Dendritic cell treated with granulocyte-macrophage colony-stimulating factor and Interleukin-4, amounts not matched to agents 40 ng/mL and 50 ng/mL, for 4 days (primary cell): Measurements from ENCODE around the gene THADA.
"Not testable (repeated sequence)": the region's sequence is repeated elsewhere in the genome, so short reads cannot be mapped to it uniquely, and the experiment has no call there.

Experiments
- H3K27ac Mint-ChIP-seq: one replicate; pipeline ENCODE4 v1.8.0; 2022; ENCODE audit warnings: mild to moderate bottlenecking, mixed read lengths
- H3K27me3 Mint-ChIP-seq: one replicate; pipeline ENCODE4 v1.8.0; 2022; ENCODE audit warnings: mild to moderate bottlenecking, mixed read lengths
- H3K36me3 Mint-ChIP-seq: one replicate; pipeline ENCODE4 v1.8.0; 2022; ENCODE audit warnings: low read depth, mixed read lengths
- H3K4me1 Mint-ChIP-seq: one replicate; pipeline ENCODE4 v1.8.0; 2022; ENCODE audit warnings: low read depth, mixed read lengths
- H3K4me3 Mint-ChIP-seq: one replicate; pipeline ENCODE4 v1.8.0; 2022; ENCODE audit warnings: mild to moderate bottlenecking, moderate library complexity, mixed read lengths
- H3K9me3 Mint-ChIP-seq: one replicate; pipeline ENCODE4 v1.8.0; 2022; ENCODE audit warnings: mixed read lengths
- intact Hi-C: fragments of 100-400 bp; cut with micrococcal nuclease; formaldehyde crosslinking; loops from one replicate; pipeline ENCODE4 v1.15.0; 2022

The THADA gene

DNA sequence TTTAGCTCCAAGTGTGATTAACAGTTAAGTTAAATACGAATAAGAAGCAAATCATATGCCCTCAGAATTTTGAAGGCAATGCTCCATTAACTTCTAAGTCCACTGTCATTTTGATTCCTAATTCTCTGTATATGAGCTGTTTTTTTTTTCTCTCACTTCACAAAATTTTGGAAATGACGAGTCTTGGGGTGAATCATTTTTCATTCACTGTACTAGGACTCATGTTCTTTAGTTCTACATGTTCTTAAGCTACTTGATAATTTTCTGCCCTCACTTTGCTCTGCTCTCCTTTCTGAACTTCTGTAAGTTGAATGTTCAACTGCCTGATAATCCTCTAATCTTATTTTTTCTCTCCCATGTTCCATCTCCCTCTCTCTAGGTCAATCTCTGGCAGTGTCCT is 141.0 kb downstream of the THADA start:
- intact Hi-C loops: loop anchor here (5.0 kb wide), 1 partner anchor 47 kb away; no protein-coding TSS in a partner anchor
- Mint-ChIP-seq H3K27me3 (no peaks in the 10 kb centered on the region), H3K4me1 (peaks cover 62% of the 10 kb centered on the region), H3K9me3 (no peaks in the 10 kb centered on the region), H3K4me3 (no peak overlapping the region), H3K36me3 (peaks cover 5% of the 10 kb centered on the region), H3K27ac (peak overlapping the region; percentile 35)

DNA sequence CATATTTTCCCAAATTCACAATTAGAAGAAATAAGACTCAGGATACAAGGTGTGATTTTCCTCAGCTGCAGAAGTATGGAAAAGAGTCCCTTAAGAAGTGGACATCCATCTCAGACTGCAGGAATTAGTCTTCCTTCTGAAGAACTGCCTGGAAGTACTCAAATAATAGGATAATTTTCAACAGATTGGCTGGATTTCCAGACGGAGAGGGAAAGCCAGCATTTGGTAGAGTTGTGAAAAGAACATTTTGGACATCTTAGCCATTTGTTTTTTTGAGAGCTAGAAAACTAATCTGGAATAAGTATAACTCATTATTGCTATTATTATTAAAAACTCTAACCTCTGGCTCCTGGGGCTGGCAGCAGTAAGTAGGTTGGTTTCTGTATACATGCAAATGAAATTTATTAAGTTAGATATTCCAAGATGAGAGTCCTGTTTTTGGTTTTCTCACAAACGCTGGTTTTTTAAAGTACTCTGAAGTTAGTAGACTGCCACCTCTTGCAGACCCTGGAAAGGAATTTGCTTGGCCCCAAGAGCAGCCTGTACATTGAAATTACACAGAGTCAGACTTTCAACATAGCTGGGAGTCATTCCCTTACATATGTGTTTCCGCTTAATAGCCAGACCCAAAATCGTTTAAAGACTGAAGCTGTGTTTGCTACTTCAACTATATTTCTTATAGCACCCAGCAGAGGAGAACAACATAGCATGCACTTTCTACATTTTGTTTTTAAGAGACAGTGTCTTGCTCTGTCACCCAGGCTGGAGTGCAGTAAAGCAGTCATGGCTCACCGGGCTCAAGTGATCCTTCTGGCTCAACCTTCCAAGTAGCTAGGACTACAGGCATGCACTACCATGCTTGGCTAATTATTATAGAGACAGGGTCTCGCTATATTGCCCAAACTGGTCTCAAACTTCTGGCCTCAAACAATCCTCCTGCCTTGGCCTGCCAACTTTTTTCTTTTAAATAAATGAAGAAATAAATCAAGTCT is 142.4 kb downstream of the THADA start:
- Mint-ChIP-seq H3K4me3 (no peak overlapping the region), H3K9me3 (no peaks in the 10 kb centered on the region), H3K36me3 (peaks cover 9% of the 10 kb centered on the region), H3K27ac (no peak overlapping the region), H3K27me3 (no peaks in the 10 kb centered on the region), H3K4me1 (peaks cover 64% of the 10 kb centered on the region)
- intact Hi-C loops: no loop called here

DNA sequence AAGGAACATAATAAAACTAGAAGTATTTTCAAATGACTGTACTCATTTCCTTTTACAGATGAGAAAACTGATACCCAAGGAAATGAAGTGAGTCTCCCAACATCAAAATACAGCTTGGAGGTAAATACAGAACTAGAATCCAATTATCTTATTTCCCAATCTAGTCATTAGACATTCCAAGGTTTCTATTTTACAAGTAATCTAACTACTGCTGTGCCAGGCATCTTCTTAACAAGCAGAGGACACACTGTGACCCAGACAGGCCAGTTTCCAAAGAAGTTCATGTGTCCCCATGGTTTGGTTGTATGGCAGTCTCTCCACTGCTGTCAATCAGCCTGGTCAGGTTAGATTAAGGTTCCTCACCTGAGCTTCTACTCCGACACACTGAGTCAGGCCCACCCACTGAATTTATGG is 143.5 kb downstream of the THADA start:
- Mint-ChIP-seq H3K4me1 (peaks cover 60% of the 10 kb centered on the region), H3K36me3 (peaks cover 12% of the 10 kb centered on the region), H3K27me3 (no peaks in the 10 kb centered on the region), H3K9me3 (no peaks in the 10 kb centered on the region), H3K27ac (no peak overlapping the region), H3K4me3 (no peak overlapping the region)
- intact Hi-C loops: no loop called here

DNA sequence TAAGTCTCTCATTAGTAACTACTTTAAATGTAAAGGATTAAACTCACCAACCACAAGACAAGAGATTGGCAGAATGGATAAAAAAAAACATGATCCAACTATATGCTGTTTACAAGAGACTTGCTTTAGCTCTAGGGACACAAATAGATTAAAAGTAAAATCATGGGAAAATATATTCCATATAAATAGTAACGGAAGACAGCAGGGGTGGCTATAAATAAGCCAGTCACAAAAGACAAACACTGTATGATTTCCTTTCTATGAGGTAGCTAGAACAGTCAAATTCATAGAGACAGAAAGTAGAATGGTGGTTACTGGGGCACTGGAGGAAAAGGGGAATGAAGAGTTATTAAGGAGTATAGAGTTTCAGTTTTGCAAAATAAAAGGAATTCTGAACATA is 145.2 kb downstream of the THADA start:
- Mint-ChIP-seq H3K9me3 (no peaks in the 10 kb centered on the region), H3K27ac (no peak overlapping the region), H3K36me3 (peaks cover 24% of the 10 kb centered on the region), H3K4me1 (peaks cover 58% of the 10 kb centered on the region), H3K4me3 (no peak overlapping the region), H3K27me3 (no peaks in the 10 kb centered on the region)
- intact Hi-C loops: no loop called here

DNA sequence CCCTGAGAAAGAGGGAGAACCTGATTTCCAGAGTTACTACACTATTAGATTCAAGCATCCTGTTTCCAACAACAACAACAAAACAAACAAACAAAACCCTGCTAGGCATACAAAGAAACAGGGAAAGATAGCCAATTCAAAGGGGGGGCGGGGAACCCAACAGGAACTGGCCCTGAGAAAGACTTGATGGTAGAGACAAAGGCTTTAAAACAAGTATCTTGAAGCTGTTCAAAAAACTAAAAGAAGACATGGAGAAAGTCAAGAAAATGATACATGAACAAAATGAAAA is 147.1 kb downstream of the THADA start:
- no peaks in the 10 kb centered on the region for H3K9me3 Mint-ChIP-seq
- no peaks in the 10 kb centered on the region for H3K27me3 Mint-ChIP-seq
- H3K27ac Mint-ChIP-seq: peak overlapping the region; percentile 37
- peaks cover 19% of the 10 kb centered on the region for H3K36me3 Mint-ChIP-seq
- intact Hi-C loops: no loop called here
- H3K4me1 Mint-ChIP-seq: peaks cover 55% of the 10 kb centered on the region
- no peak overlapping the region for H3K4me3 Mint-ChIP-seq

DNA sequence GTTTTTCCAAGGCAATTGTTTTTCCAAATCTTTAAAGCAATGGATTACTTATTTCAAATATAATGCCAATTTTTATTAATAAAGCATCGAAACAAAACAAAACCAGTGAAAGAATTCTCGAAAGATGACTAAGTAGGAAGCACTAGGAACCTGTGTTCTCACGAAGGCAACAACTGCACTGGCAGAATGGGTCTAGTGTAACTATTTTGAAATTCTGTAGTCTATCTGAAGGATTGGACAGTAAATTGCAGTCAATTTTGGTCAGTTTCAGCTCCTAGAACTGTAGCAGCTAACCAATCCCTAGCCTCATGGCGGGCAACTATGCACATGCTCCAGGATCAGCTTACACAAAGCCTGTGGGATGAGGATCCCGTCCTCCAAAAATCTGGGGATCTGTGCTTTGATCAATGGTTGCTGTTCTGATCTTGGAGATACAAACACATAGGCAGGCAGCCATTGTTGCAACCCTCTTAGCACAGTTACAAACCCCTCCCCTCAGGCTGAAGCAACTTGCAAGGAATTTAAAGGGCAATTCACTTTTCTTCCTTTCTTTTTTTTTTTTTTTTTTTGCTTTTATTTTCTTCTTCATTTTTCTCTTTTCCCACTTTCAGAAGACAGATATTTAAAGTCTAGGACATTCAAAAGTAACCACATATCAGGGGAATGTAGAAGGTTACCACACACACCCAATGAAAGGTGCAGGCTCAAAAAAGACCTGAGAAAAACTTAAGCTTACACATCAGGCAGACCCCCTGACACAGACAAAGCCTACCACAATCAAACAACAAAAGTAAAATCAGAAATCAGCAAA is 147.6 kb downstream of the THADA start:
- intact Hi-C loops: no loop called here
- Mint-ChIP-seq H3K27ac (peak overlapping the region; percentile 37), H3K27me3 (no peaks in the 10 kb centered on the region), H3K9me3 (no peaks in the 10 kb centered on the region), H3K4me1 (peaks cover 60% of the 10 kb centered on the region), H3K4me3 (no peak overlapping the region), H3K36me3 (peaks cover 19% of the 10 kb centered on the region)

DNA sequence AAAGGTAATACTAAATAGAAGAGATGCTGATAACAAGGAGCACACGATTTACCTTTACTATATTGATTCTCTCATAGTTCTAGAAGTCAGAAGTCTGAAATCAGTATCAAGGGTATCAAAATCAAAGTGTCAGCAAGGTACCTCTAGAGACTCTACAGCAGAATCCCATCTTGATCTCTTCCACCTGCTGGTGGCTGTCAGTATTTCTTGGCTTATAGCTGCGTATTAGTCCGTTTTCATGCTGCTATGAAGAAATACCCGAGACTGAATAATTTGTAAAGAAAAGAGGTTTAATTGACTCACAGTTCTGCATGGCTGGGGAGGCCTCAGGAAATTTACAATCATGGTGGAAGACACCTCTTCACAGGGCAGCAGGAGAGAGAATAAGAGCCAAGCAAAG is 149.1 kb downstream of the THADA start:
- H3K9me3 Mint-ChIP-seq, intact Hi-C loops, H3K27me3 Mint-ChIP-seq, H3K4me3 Mint-ChIP-seq, H3K27ac Mint-ChIP-seq: not testable (repeated sequence)
- peaks cover 61% of the 10 kb centered on the region for H3K4me1 Mint-ChIP-seq
- H3K36me3 Mint-ChIP-seq: peaks cover 28% of the 10 kb centered on the region

DNA sequence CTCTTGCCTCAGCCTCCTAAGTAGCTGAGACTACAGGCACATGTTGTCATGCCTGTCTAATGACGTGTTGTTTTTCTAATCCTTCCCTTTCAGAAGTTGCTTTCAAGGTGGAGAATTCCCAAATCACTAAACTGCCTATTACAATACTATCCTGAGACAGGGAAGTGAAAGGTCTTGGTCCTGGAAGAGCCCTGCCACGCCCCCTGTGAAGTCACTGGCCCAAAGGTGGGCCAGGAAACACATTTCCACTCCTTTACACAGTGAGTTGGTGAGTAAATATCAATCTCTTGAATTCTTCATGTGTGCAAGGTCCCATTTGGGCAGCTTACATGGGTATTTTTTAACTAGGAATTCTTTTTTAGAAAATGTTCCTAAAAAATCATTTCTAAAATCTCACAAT is 150.1 kb downstream of the THADA start:
- peaks cover 29% of the 10 kb centered on the region for H3K36me3 Mint-ChIP-seq
- H3K4me1 Mint-ChIP-seq: peaks cover 51% of the 10 kb centered on the region
- peak overlapping the region; percentile 34 for H3K27ac Mint-ChIP-seq
- no peaks in the 10 kb centered on the region for H3K9me3 Mint-ChIP-seq
- no peaks in the 10 kb centered on the region for H3K27me3 Mint-ChIP-seq
- no peak overlapping the region for H3K4me3 Mint-ChIP-seq
- intact Hi-C loops: no loop called here

DNA sequence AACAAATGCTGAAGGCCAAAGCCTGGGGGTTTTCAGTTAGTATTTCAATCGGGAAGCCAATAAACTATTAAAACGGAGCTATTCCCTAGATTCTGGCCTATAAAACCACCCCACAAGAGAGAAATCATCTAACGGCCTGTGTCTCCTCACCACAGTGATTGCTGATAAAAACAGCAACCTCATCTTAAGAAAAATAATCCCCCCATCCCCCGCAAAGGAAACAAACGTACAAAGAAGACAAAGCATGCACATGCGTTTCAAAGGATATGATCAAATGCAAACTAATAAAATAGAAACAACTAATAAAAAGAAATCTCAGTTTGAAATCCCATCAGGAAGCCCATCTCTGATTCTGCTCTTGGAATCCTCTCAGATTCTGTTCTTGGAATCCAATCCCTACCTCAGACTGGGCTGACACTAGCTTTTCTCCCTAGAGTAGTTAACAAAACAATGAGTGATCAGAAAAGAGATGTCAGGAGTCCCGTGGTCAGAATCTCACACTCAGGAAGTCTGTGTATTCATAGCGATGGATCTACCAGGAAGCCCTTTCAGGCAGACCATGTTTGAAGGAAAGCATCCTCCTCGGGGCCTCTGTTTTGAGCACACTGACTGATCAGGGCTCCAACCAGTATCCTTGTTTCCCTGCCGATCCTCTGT is 150.7 kb downstream of the THADA start:
- Mint-ChIP-seq H3K4me1 (peaks cover 47% of the 10 kb centered on the region), H3K4me3 (no peak overlapping the region), H3K36me3 (peaks cover 29% of the 10 kb centered on the region), H3K27ac (peak overlapping the region; percentile 34), H3K27me3 (no peaks in the 10 kb centered on the region), H3K9me3 (no peaks in the 10 kb centered on the region)
- intact Hi-C loops: no loop called here

DNA sequence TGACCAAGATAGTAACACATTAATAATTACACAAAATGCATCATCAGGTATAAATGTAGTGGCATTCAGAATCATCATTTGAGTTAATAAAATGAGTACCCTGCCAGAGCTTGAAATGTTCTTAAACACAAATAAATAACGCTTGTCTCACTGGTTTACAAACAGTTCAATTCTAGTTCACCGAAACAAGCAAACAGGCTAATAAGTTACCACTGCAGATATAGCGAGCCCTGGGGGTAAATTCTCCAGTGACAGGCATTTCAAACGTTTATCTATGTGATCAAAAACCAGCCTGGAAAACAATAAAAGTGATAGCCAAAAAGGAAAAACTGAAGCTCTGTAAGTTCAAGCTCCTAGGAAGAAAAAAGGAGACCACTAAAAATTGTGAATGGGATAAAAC is 152.6 kb downstream of the THADA start:
- peaks cover 37% of the 10 kb centered on the region for H3K4me1 Mint-ChIP-seq
- H3K9me3 Mint-ChIP-seq: no peaks in the 10 kb centered on the region
- no peak overlapping the region for H3K27ac Mint-ChIP-seq
- H3K27me3 Mint-ChIP-seq: no peaks in the 10 kb centered on the region
- H3K36me3 Mint-ChIP-seq: peaks cover 24% of the 10 kb centered on the region
- H3K4me3 Mint-ChIP-seq: no peak overlapping the region
- intact Hi-C loops: no loop called here

DNA sequence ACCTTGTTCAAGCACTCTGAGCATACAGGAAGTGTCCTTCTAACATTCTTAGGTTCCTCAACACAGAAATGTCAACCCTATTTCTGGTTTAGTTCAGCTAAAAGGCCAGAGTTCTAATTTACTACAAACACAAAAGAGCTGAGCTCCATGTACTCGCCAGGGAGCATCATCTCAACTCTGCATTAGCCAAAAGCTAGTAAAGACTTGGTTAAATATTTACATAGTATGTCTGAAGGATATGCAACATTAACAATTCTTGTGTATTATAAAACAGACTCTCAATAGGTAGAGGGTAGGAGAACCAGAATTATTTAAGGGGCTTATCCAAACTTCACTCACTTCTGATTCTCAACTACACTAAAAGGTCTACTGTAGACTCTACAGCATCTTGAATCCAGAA is 154.6 kb downstream of the THADA start:
- peaks cover 11% of the 10 kb centered on the region for H3K36me3 Mint-ChIP-seq
- intact Hi-C loops: no loop called here

DNA sequence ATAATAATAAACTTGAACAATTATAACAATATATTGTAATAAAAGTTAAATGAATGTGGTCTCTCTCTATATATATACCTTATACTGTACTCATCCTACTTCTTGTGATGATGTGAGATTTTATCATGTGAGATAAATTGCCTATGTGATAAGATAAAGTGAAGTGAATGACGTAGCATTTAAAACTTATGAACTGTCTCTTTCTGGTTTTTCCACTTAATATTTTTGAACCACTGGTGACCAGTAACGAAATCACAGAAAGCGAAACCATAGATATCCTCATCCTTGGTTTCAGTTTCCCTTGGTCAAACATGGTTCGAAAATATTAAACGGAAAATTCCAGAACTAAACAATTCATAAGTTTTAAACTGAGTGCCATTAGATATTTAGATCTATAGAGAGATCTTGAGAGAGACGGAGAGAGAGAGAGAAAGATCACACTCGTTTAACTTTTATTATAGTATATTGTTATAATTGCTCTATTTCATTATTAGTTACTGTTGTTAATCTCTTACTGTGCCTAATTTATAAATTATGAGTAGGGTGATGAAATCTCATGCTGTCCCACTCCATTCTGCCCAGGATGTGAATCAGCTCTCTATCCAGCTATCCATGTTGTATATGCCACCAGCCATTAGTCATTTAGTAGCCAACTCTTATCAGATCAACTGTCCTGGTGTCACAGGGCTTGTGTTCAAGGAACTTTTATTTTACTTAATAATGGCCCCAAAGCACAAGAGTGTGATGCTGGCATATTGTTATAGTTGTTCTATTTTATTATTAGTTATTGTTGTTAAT is 156.8 kb downstream of the THADA start:
- peaks cover 15% of the 10 kb centered on the region for H3K36me3 Mint-ChIP-seq
- peaks cover 20% of the 10 kb centered on the region for H3K4me1 Mint-ChIP-seq
- peak overlapping the region; percentile 32 for H3K27ac Mint-ChIP-seq
- no peaks in the 10 kb centered on the region for H3K27me3 Mint-ChIP-seq
- no peak overlapping the region for H3K4me3 Mint-ChIP-seq
- no peaks in the 10 kb centered on the region for H3K9me3 Mint-ChIP-seq
- intact Hi-C loops: no loop called here

More for the DNA sequence above, 154.6 kb downstream of the THADA start:
- H3K9me3 Mint-ChIP-seq: no peaks in the 10 kb centered on the region
- H3K4me1 Mint-ChIP-seq: peaks cover 30% of the 10 kb centered on the region
- H3K4me3 Mint-ChIP-seq: no peak overlapping the region
- no peak overlapping the region for H3K27ac Mint-ChIP-seq
- no peaks in the 10 kb centered on the region for H3K27me3 Mint-ChIP-seq

DNA sequence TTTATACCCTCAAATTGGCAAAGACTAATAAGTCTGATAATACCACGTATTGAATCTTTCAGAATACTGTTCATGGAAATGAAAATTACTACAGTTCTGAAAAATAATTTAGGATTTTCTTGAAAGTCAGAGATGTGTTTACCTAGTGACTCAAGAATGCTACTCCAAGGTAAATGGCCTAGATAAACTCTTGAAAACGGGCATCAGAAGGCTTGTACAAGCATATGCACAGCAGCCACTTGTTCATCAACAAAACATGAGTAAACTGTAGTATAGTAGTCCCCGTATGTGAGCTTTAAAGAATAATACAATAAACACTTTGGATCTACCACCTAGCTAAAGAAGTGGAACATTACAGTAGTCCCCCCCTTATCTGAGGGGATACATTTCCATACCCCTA is 157.5 kb downstream of the THADA start:
- intact Hi-C loops: no loop called here
- Mint-ChIP-seq H3K36me3 (peaks cover 15% of the 10 kb centered on the region), H3K27ac (no peak overlapping the region), H3K9me3 (no peaks in the 10 kb centered on the region), H3K4me3 (no peak overlapping the region), H3K27me3 (no peaks in the 10 kb centered on the region), H3K4me1 (peaks cover 15% of the 10 kb centered on the region)
